Stimulated activated CD8-positive, alpha-beta memory T cell treated with anti-CD3 and anti-CD28 coated beads, Interleukin-7, amount 100 ng/mL, for 4 hours (primary cell): ENCODE measurements around the gene FLNA.

ENCODE experiments used
- DNase-seq, 2 donors: peaks; one replicate each; pipeline ENCODE4 v3.0.0-alpha.2; 2020; ENCODE audit warnings: low read depth in 2 of 2

The FLNA gene

GRCh38 chrX:154378059-154378798, 3.8 kb upstream of the FLNA start:
- DNase-seq: peak in 1 of 2 donors; percentile 27

GRCh38 chrX:154376774-154377173, 2.3 kb upstream of the FLNA start:
- no peak for DNase-seq

GRCh38 chrX:154375156-154375504, 696 bp upstream of the FLNA start:
- no peak for DNase-seq

- no peak for DNase-seq
Observed at GRCh38 chrX:154373340-154374306, 811 bp downstream of the FLNA start.

- no peak for DNase-seq
Observed at GRCh38 chrX:154372612-154373022, 1.8 kb downstream of the FLNA start.

GRCh38 chrX:154371789-154372300, 2.6 kb downstream of the FLNA start:
- DNase-seq: no peak

GRCh38 chrX:154371017-154371788, 3.2 kb downstream of the FLNA start:
- DNase-seq: peak; percentile 89 to 90

GRCh38 chrX:154370300-154371016, 4.0 kb downstream of the FLNA start:
- DNase-seq: no peak

GRCh38 chrX:154369449-154370299, 4.8 kb downstream of the FLNA start:
- peak; percentile 59 to 73 for DNase-seq

- DNase-seq: peak; percentile 90 to 95
Observed at GRCh38 chrX:154368630-154369448, 5.6 kb downstream of the FLNA start.

GRCh38 chrX:154367474-154368308, 6.7 kb downstream of the FLNA start:
- DNase-seq: no peak

- no peak for DNase-seq
Observed at GRCh38 chrX:154366666-154367055, 7.8 kb downstream of the FLNA start.

GRCh38 chrX:154365997-154366665, 8.3 kb downstream of the FLNA start:
- DNase-seq: no peak

GRCh38 chrX:154365052-154365600, 9.3 kb downstream of the FLNA start:
- DNase-seq: no peak

GRCh38 chrX:154363706-154364439, 10.6 kb downstream of the FLNA start:
- no peak for DNase-seq

GRCh38 chrX:154362085-154362742, 12.2 kb downstream of the FLNA start:
- no peak for DNase-seq
